GM21515 (cell line): ENCODE measurements around the gene OCA2.

Experiments used
- ATAC-seq: cut with Tn5 transposase; IDR thresholded peaks from one replicate; pipeline ENCODE4 v1.9.1; 2021; ENCODE audit not compliant: unreplicated experiment

OCA2 gene

GRCh38 chr15:27889258-27889657 lies 209.9 kb downstream of the OCA2 start:
- ATAC-seq, result no peak

GRCh38 chr15:27885201-27885600 lies 213.9 kb downstream of the OCA2 start:
- ATAC-seq, result no peak

- ATAC-seq, result no peak
These were observed 214.4 kb downstream of the OCA2 start for GRCh38 chr15:27884726-27885125.

- no peak for ATAC-seq
These were observed 220.3 kb downstream of the OCA2 start for GRCh38 chr15:27878841-27879240.

GRCh38 chr15:27873828-27874227 lies 225.3 kb downstream of the OCA2 start:
- ATAC-seq, result no peak

- ATAC-seq, result no peak
These were observed 226.1 kb downstream of the OCA2 start for GRCh38 chr15:27873039-27873438.

GRCh38 chr15:27872355-27872754 lies 226.8 kb downstream of the OCA2 start:
- no peak for ATAC-seq

GRCh38 chr15:27871902-27872260 lies 227.2 kb downstream of the OCA2 start:
- ATAC-seq, result no peak

GRCh38 chr15:27871078-27871901 lies 227.8 kb downstream of the OCA2 start:
- no peak for ATAC-seq

- ATAC-seq, result no peak
These were observed 228.8 kb downstream of the OCA2 start for GRCh38 chr15:27870320-27870719.

- ATAC-seq, result no peak
These were observed 229.3 kb downstream of the OCA2 start for GRCh38 chr15:27869697-27870281.

GRCh38 chr15:27868828-27869404 lies 230.2 kb downstream of the OCA2 start:
- no peak for ATAC-seq

GRCh38 chr15:27867861-27868260 lies 231.3 kb downstream of the OCA2 start:
- ATAC-seq, result no peak

- no peak for ATAC-seq
These were observed 232.5 kb downstream of the OCA2 start for GRCh38 chr15:27866505-27867165.

- ATAC-seq, result no peak
These were observed 233.2 kb downstream of the OCA2 start for GRCh38 chr15:27865926-27866325.

- no peak for ATAC-seq
These were observed 233.7 kb downstream of the OCA2 start for GRCh38 chr15:27865323-27865922.

- no peak for ATAC-seq
These were observed 234.4 kb downstream of the OCA2 start for GRCh38 chr15:27864719-27865118.

- no peak for ATAC-seq
These were observed 235.0 kb downstream of the OCA2 start for GRCh38 chr15:27864086-27864485.

GRCh38 chr15:27863000-27863399 lies 236.1 kb downstream of the OCA2 start:
- no peak for ATAC-seq

- ATAC-seq, result no peak
These were observed 237.9 kb downstream of the OCA2 start for GRCh38 chr15:27861171-27861570.

GRCh38 chr15:27855137-27855536 lies 244.0 kb downstream of the OCA2 start:
- no peak for ATAC-seq
